Activated naive CD4-positive, alpha-beta T cell treated with anti-CD3 and anti-CD28 coated beads, Interleukin-2, amount 10 ng/mL, durations not matched to agents 7 days and 5 days (primary cell): ENCODE measurements around the gene OSCP1.
"Not testable (repeated sequence)": the region's sequence is repeated elsewhere in the genome, so short reads cannot be mapped to it uniquely, and the experiment has no call there.

Experiments
- CTCF ChIA-PET: fragments of 350-600 bp; sonication (Branson Sonifier 250); formaldehyde crosslinking; loops from one replicate; lab custom pipeline; 2021; ENCODE audit warnings: antibody characterized with exemption; lab: Charles Lee
- DNase-seq: peaks from one replicate; pipeline ENCODE4 v3.0.0-alpha.2; 2020
- H3K27ac Mint-ChIP-seq: one replicate; pipeline ENCODE4 v1.8.0; 2021; ENCODE audit warnings: mild to moderate bottlenecking, moderate library complexity, mixed read lengths
- H3K27me3 Mint-ChIP-seq: one replicate; pipeline ENCODE4 v1.8.0; 2021; ENCODE audit warnings: mild to moderate bottlenecking, mixed read lengths
- H3K36me3 Mint-ChIP-seq: one replicate; pipeline ENCODE4 v1.8.0; 2021; ENCODE audit warnings: mixed read lengths
- H3K4me1 Mint-ChIP-seq: one replicate; pipeline ENCODE4 v1.8.0; 2021; ENCODE audit warnings: mixed read lengths
- H3K4me3 Mint-ChIP-seq: one replicate; pipeline ENCODE4 v1.8.0; 2021; ENCODE audit warnings: mild to moderate bottlenecking, moderate library complexity, mixed read lengths
- H3K9me3 Mint-ChIP-seq: one replicate; pipeline ENCODE4 v1.8.0; 2021; ENCODE audit warnings: mixed read lengths

Gene OSCP1

GRCh38 chr1:36481771-36482723, 31.8 kb upstream of the OSCP1 start:
- peaks cover 13% of the 10 kb centered on the region for H3K4me1 Mint-ChIP-seq
- peak overlapping the region; percentile 4 for H3K27ac Mint-ChIP-seq
- H3K9me3 Mint-ChIP-seq = no peaks in the 10 kb centered on the region
- peak; percentile 23 for DNase-seq
- CTCF ChIA-PET = no interaction called here
- H3K36me3 Mint-ChIP-seq = no peaks in the 10 kb centered on the region
- H3K27me3 Mint-ChIP-seq = peaks cover 42% of the 10 kb centered on the region
- peak overlapping the region; percentile 6 for H3K4me3 Mint-ChIP-seq

- CTCF ChIA-PET = no interaction called here
- H3K4me1 Mint-ChIP-seq = peaks cover 13% of the 10 kb centered on the region
- H3K4me3 Mint-ChIP-seq = no peak overlapping the region
- H3K27me3 Mint-ChIP-seq = peaks cover 41% of the 10 kb centered on the region
- H3K36me3 Mint-ChIP-seq = no peaks in the 10 kb centered on the region
- no peaks in the 10 kb centered on the region for H3K9me3 Mint-ChIP-seq
- DNase-seq = peak; percentile 10
- no peak overlapping the region for H3K27ac Mint-ChIP-seq
Observed at GRCh38 chr1:36481091-36481490, 30.8 kb upstream of the OSCP1 start.

GRCh38 chr1:36480161-36480560, 29.9 kb upstream of the OSCP1 start:
- H3K9me3 Mint-ChIP-seq = no peaks in the 10 kb centered on the region
- H3K27ac Mint-ChIP-seq = no peak overlapping the region
- CTCF ChIA-PET = no interaction called here
- H3K27me3 Mint-ChIP-seq = peaks cover 35% of the 10 kb centered on the region
- peak; percentile 14 for DNase-seq
- H3K4me1 Mint-ChIP-seq = peaks cover 13% of the 10 kb centered on the region
- H3K36me3 Mint-ChIP-seq = no peaks in the 10 kb centered on the region
- H3K4me3 Mint-ChIP-seq = no peak overlapping the region

GRCh38 chr1:36479505-36480051, 29.3 kb upstream of the OSCP1 start:
- H3K36me3 Mint-ChIP-seq = no peaks in the 10 kb centered on the region
- H3K4me3 Mint-ChIP-seq = no peak overlapping the region
- no peak overlapping the region for H3K27ac Mint-ChIP-seq
- peak; percentile 17 for DNase-seq
- no peaks in the 10 kb centered on the region for H3K9me3 Mint-ChIP-seq
- H3K4me1 Mint-ChIP-seq = peaks cover 15% of the 10 kb centered on the region
- CTCF ChIA-PET = interaction anchor here (0.8 to 1.4 kb wide), 2 partner anchors 36 to 172 kb away, joined by 3 to 6 read pairs; no protein-coding TSS in a partner anchor
- peaks cover 33% of the 10 kb centered on the region for H3K27me3 Mint-ChIP-seq

GRCh38 chr1:36477615-36478014, 27.4 kb upstream of the OSCP1 start:
- H3K9me3 Mint-ChIP-seq, DNase-seq, H3K4me3 Mint-ChIP-seq, H3K27ac Mint-ChIP-seq, H3K36me3 Mint-ChIP-seq, CTCF ChIA-PET: not testable (repeated sequence)
- peaks cover 28% of the 10 kb centered on the region for H3K27me3 Mint-ChIP-seq
- peaks cover 18% of the 10 kb centered on the region for H3K4me1 Mint-ChIP-seq

- DNase-seq = no peak
- H3K36me3 Mint-ChIP-seq = no peaks in the 10 kb centered on the region
- CTCF ChIA-PET = interaction anchor here (1.3 kb wide), 1 partner anchor 32 kb away, joined by 3 read pairs; no protein-coding TSS in a partner anchor
- H3K4me3 Mint-ChIP-seq = no peak overlapping the region
- no peaks in the 10 kb centered on the region for H3K9me3 Mint-ChIP-seq
- peaks cover 14% of the 10 kb centered on the region for H3K4me1 Mint-ChIP-seq
- no peak overlapping the region for H3K27ac Mint-ChIP-seq
- peaks cover 23% of the 10 kb centered on the region for H3K27me3 Mint-ChIP-seq
Observed at GRCh38 chr1:36476945-36477344, 26.7 kb upstream of the OSCP1 start.

- peaks cover 11% of the 10 kb centered on the region for H3K4me1 Mint-ChIP-seq
- H3K27ac Mint-ChIP-seq = no peak overlapping the region
- peaks cover 19% of the 10 kb centered on the region for H3K27me3 Mint-ChIP-seq
Observed at GRCh38 chr1:36475910-36476604, 25.8 kb upstream of the OSCP1 start.

GRCh38 chr1:36475341-36475740, 25.1 kb upstream of the OSCP1 start:
- no peaks in the 10 kb centered on the region for H3K9me3 Mint-ChIP-seq
- H3K27ac Mint-ChIP-seq = no peak overlapping the region
- no peak for DNase-seq
- CTCF ChIA-PET = interaction anchor here (1.3 kb wide), 1 partner anchor 30 kb away, joined by 3 read pairs; no protein-coding TSS in a partner anchor
- peaks cover 11% of the 10 kb centered on the region for H3K4me1 Mint-ChIP-seq
- peaks cover 13% of the 10 kb centered on the region for H3K27me3 Mint-ChIP-seq
- H3K36me3 Mint-ChIP-seq = no peaks in the 10 kb centered on the region
- no peak overlapping the region for H3K4me3 Mint-ChIP-seq

More at GRCh38 chr1:36475910-36476604, 25.8 kb upstream of the OSCP1 start:
- Mint-ChIP-seq H3K36me3 (no peaks in the 10 kb centered on the region), H3K9me3 (no peaks in the 10 kb centered on the region), H3K4me3 (no peak overlapping the region)
- DNase-seq = no peak
- CTCF ChIA-PET = interaction anchor here (0.6 to 1.3 kb wide), 2 partner anchors 31 to 77 kb away, joined by 3 read pairs; no protein-coding TSS in a partner anchor

GRCh38 chr1:36472656-36473055, 22.4 kb upstream of the OSCP1 start:
- Mint-ChIP-seq H3K4me1 (peaks cover 6% of the 10 kb centered on the region), H3K36me3 (no peaks in the 10 kb centered on the region), H3K27me3 (no peaks in the 10 kb centered on the region), H3K27ac (no peak overlapping the region), H3K4me3 (no peak overlapping the region), H3K9me3 (no peaks in the 10 kb centered on the region)
- CTCF ChIA-PET = no interaction called here
- no peak for DNase-seq

GRCh38 chr1:36471830-36472641, 21.8 kb upstream of the OSCP1 start:
- no peak overlapping the region for H3K4me3 Mint-ChIP-seq
- H3K9me3 Mint-ChIP-seq = no peaks in the 10 kb centered on the region
- no peaks in the 10 kb centered on the region for H3K36me3 Mint-ChIP-seq
- no peak overlapping the region for H3K27ac Mint-ChIP-seq
- peaks cover 6% of the 10 kb centered on the region for H3K4me1 Mint-ChIP-seq
- peaks cover 4% of the 10 kb centered on the region for H3K27me3 Mint-ChIP-seq
- DNase-seq = no peak
- CTCF ChIA-PET = no interaction called here

GRCh38 chr1:36469163-36469562, 18.9 kb upstream of the OSCP1 start:
- Mint-ChIP-seq H3K9me3 (no peaks in the 10 kb centered on the region), H3K36me3 (peaks cover 7% of the 10 kb centered on the region), H3K4me1 (peaks cover 24% of the 10 kb centered on the region), H3K27me3 (peaks cover 4% of the 10 kb centered on the region), H3K4me3 (no peak overlapping the region), H3K27ac (no peak overlapping the region)
- CTCF ChIA-PET = interaction anchor here (1.2 kb wide), 1 partner anchor 47 kb away, joined by 4 read pairs; no protein-coding TSS in a partner anchor
- no peak for DNase-seq

GRCh38 chr1:36467700-36468455, 17.6 kb upstream of the OSCP1 start:
- no peak overlapping the region for H3K27ac Mint-ChIP-seq
- H3K27me3 Mint-ChIP-seq = peaks cover 4% of the 10 kb centered on the region
- H3K36me3 Mint-ChIP-seq = peaks cover 15% of the 10 kb centered on the region
- no peak for DNase-seq
- H3K4me3 Mint-ChIP-seq = no peak overlapping the region
- CTCF ChIA-PET = interaction anchor here (1.3 kb wide), 1 partner anchor 21 kb away, joined by 3 read pairs; no protein-coding TSS in a partner anchor
- H3K4me1 Mint-ChIP-seq = peaks cover 29% of the 10 kb centered on the region
- H3K9me3 Mint-ChIP-seq = no peaks in the 10 kb centered on the region

GRCh38 chr1:36467027-36467410, 16.8 kb upstream of the OSCP1 start:
- no peaks in the 10 kb centered on the region for H3K9me3 Mint-ChIP-seq
- no peak overlapping the region for H3K4me3 Mint-ChIP-seq
- no peak for DNase-seq
- CTCF ChIA-PET = interaction anchor here (1.3 kb wide), 1 partner anchor 20 kb away, joined by 3 read pairs; no protein-coding TSS in a partner anchor
- H3K27ac Mint-ChIP-seq = no peak overlapping the region
- H3K4me1 Mint-ChIP-seq = peaks cover 36% of the 10 kb centered on the region
- H3K36me3 Mint-ChIP-seq = peaks cover 21% of the 10 kb centered on the region
- H3K27me3 Mint-ChIP-seq = peaks cover 4% of the 10 kb centered on the region
